HG03196 (cell line): ENCODE data around the gene NXPH1.
"Not testable (repeated sequence)": the region's sequence is repeated elsewhere in the genome, so short reads cannot be mapped to it uniquely, and the experiment has no call there.

Source experiments
- ATAC-seq: cut with Tn5 transposase; IDR thresholded peaks from one replicate; pipeline ENCODE4 v1.9.1; 2021; ENCODE audit not compliant: unreplicated experiment

Gene NXPH1

GRCh38 chr7:8669501-8669851 is 236.1 kb downstream of the NXPH1 start:
- no peak for ATAC-seq

DNA sequence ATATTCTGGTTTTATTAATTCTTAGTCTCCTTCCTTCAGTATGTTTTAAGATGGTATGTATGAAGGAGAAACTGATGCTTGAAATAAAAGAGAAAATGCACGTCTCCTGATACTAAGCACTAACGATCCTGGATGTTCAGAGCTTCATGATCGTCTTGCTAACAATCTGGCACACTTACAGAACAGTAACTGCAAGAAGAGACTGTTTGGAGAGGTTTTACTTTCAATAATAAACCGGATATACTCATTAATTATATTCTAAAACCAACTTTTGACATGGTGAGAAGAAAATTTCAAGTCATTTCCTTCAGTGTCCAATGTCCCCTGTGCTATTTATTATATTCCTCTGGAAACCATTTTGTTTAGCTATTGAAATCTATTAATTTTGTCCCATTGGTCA is 251.0 kb downstream of the NXPH1 start:
- ATAC-seq, result no peak

DNA sequence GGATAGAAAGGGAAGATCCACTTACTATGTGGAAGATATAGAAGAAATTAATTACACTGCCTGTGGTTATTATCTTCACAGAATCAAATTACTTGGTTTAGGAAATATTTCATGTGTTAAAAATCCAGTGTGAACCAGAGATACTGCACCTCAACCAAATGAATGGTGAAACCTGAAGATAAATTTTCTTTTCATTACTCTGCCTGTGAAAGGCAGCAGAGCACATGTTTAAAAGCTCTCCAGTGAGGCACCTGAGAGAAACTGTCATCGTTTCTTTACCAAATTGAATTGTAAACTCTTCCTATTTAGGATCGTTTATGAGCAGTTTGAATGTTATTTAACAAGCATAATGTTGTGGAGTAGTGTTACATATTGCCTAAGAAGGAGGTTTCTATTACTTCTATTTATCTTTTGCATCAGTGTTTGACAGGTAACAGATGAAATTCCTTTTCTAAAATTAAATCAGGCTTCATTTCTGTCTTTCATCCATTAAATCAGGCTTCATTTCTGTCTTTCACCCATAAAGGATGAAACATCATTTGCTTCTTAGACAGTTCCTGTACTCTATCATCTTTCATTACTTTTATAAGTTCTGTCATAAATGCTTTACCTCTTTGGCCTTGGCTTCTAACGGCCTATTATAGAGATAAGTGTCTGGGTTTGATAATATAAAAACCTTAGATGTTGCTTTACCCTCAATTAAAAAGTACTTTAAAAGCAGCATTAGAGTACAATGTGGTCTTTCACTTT is 266.6 kb downstream of the NXPH1 start:
- ATAC-seq, result no peak

DNA sequence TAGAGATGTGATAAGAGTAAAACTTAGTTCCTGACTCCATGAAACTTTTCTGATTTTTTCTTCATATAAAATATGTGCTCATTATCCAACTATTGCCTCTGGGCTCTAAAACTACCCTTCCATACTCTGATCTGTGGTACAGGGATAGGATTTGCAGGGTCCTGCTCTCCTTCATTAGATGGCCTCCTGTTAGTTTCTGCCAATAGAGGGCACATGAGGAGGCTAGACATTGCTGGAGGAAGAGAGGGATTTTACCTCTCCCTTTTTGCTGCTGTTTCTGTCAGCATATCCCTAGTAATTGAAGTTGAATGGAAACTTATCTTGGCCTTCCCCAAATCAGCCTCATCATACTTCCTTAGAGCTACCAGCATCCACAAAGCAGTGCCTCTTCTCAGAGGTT is 269.4 kb downstream of the NXPH1 start:
- ATAC-seq, result no peak

DNA sequence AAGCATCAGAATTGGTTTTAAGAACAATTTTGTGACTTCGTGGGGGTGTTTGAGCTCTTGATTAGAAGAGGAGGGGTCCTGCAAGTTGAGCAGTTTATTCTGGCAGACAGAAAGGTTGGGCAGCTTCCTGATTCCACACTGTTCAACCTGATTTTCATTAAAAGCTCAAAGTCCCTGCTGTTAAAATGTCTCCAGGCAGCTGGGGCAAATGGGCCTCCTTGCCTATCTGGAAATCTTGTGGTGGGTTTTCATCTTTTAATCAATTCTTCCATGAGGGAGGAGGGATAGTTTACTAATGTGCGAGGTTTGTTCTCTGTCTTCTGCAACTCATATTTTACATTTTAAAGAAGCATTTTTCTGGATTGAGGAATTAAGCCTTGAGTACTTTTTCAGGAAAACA is 276.7 kb downstream of the NXPH1 start:
- ATAC-seq, result no peak

- no peak for ATAC-seq
These were observed 281.4 kb downstream of the NXPH1 start for GRCh38 chr7:8714791-8715190.

- ATAC-seq, result no peak
These were observed 285.7 kb downstream of the NXPH1 start for GRCh38 chr7:8719102-8719501.

DNA sequence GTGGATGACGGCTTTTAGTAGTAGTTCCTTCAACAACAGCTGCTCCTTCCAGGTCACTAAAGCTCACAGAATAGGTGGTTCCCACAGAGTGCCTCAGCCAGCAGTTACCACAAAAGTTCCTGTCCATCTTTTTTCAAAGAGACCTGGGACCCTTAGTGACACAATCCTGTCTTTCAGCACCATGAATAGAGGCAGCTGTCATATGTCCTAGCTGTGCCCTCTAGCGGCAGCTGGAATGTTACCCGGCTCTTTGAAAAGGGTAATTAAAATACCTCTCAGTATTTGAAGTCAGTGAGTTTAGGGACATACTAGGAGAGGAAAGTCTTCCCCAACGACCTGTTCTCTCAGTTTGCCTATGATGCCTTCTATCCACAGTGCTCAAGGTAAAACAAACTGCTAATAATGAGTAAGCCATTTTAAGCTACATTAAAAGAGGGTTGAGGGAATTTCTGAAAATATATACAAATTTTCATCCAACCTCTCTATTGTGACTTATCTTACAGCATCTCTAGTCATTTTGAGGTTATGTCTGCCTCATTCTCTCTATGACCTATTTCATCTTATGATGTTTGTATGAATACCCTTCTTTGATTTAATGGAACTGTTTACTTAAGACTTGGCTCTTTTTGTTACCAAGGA is 290.8 kb downstream of the NXPH1 start:
- peak; percentile 82 for ATAC-seq

- not testable (repeated sequence) for ATAC-seq
These were observed 298.3 kb downstream of the NXPH1 start for GRCh38 chr7:8731756-8732155.

DNA sequence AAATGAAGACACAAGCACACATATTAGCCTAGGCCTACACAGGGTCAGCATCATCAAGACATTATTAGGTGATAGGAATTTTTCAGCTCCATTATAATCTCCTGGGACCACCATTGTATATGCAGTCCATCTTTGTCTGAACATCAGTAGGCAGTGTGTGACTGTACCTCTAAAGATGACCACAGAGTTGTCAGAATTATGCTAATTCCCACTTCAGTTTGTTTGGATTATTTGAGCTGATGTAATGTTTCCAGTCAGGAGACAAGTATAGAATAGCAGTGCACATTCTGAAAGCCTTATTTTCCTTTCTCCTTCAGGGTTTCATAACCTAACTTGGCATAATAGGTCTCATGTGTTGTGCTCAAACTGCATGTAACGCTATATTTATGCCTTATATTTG is 306.4 kb downstream of the NXPH1 start:
- no peak for ATAC-seq

- ATAC-seq, result no peak
These were observed 309.4 kb downstream of the NXPH1 start for GRCh38 chr7:8742837-8743236.

DNA sequence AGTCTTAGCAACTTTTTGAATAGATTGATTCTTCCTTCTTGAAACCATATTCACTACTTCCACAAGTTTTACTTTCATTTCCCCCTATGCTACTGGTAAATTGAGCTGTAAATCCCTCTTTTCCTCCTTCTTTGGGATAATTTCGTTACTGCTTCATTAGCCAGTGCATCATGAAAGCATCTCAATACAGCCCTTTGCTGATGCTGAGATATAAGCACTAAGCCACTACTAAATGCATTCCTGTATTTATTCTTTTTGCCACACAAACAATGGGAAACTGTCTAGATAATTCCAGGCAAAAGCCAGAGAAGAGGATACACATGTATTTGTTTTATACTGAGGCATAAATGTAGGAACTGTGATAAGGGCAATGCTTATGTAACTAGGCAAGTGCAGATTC is 313.9 kb downstream of the NXPH1 start:
- no peak for ATAC-seq

GRCh38 chr7:8751557-8752231 is 318.3 kb downstream of the NXPH1 start:
- ATAC-seq, result no peak

DNA sequence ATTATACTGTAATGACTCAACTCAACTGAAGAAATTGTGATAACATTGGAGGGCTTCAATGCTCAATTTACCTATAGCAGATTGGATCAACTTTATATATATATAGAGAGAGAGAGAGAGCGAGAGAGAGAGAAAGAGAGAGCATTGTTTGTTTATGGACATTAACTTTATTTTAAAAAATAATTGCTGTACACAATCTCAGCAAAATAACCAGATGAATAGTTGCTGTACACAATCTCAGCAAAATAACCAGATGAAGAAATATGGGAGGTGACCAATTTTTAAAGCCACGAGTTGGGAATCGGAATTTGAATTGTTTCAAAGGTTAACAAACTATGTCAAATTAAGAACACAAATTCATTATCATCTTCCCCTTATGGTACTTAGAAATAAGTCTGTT is 319.9 kb downstream of the NXPH1 start:
- ATAC-seq, result no peak

DNA sequence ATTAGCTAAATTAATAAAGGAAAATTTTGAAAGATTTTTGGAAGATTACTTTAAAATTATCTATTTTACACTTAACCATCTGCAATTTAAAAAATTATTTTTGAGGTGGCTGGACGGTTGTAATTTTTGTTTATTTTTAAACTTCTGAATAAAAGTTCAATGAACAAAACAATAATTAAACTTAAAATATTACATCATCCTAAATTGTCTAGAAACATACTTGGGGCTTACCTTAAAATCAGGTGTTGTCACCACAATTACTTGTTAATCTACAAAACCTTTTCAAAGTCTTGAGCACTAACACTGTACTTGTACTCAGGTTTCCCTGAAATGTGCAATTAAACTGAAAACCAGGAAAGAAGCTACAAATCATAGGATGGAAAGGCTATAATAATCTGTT is 328.3 kb downstream of the NXPH1 start:
- no peak for ATAC-seq

DNA sequence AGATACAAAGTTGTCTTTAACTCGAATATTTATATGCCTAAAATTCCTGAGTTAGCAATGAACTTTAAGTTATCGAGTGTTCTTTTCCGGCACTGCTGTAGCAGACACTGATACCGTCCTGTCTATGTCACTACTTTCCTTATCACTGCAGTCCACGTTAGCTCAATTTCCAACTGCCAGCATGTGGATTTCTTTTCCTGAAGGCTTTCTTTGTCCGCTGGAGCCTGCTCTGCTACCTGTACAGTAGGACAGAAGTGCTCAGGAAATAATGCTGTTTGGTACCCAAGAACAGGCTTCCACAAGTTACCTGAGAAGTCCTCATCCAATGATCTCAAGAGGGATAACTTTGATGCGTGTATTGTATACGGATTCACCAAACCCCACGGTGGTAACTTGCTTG is 329.4 kb downstream of the NXPH1 start:
- no peak for ATAC-seq

DNA sequence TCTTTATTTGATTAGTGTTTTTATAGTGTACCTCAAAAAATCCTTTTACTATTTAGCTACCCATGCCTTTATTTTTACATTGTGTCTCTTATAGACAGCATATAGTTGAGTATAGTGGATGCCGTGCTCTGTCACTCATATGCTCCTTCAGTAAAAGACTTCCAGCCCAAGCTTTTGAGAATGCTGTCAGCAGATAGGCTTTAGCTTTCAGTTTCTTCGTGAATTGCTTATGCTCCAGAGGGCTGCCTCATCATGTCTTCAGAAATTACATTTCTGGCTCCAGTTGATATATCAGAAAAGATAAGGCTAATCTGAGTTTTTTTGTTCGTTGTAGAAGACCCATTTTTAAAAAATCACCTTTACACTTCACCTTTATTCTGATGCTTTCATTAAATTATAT is 332.0 kb downstream of the NXPH1 start:
- ATAC-seq, result no peak

- no peak for ATAC-seq
These were observed 340.1 kb downstream of the NXPH1 start for GRCh38 chr7:8773518-8773917.

DNA sequence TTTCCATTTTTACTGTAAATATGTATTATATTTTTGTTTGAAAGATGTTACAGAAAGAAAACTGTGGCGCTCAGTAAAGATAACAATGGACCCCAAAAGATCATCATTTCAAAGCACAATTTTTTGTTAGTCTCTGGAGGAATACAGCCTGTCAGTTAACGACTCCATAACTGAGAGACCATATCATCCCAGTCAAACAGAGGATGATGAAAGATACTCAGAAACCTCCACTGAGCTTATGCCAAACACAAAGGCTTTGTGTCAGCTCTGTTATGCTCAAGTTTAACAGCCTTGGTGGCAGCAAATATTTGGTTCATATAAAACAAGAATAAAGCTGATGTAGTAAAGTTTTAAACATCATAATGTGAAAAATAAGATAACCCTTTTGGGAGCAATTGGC is 345.1 kb downstream of the NXPH1 start:
- ATAC-seq, result no peak

- ATAC-seq, result no peak
These were observed 347.8 kb downstream of the NXPH1 start for GRCh38 chr7:8781166-8781565.

GRCh38 chr7:8783229-8783628 is 349.8 kb downstream of the NXPH1 start:
- no peak for ATAC-seq

GRCh38 chr7:8785081-8785480 is 351.7 kb downstream of the NXPH1 start:
- ATAC-seq, result no peak
